Measurements from ENCODE around the gene IL2RA. TPM values are rescaled to one million over a fixed set of nuclear protein-coding genes. Genes with fewer than 3 reads are reported as not detected.

The IL2RA gene
- total RNA-seq, 3 donors from 2014 or later = 0.33 to 1.3 (median 0.88) TPM

DNA sequence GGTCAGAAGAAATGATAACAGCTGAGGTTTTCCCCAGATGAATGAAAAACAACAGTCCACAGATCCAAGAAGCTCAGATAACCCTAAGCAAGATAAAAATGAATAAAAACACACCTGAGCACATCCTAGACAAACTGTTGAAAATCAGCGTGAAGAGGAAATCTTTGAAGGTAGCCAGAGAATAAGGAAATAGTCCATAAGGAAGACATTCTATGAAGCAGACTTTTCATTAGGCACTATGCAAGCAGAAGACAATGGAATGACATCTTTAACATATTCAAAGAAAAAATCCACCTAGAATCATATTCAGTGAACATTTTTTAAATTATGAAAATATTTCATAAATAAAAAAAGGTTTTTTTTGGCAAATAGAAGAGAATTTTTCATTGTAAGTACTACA, 69.8 kb downstream of the IL2RA start:
- Histone ChIP-seq H3K9me3 (peaks cover 0 to 17% of the 10 kb centered on the region in 2 donors), H3K4me1 (no peaks in the 10 kb centered on the region), H3K4me3 (no peak overlapping the region), H3K36me3 (no peaks in the 10 kb centered on the region), H3K27ac (no peak overlapping the region), H3K27me3 (no peaks in the 10 kb centered on the region)
- DNase-seq (ENCODE audit: low spot score in 2 of 2) = no peak
- TF ChIP-seq POLR2A (IDR thresholded peaks at IDR 0.05) (no peak), POLR2AphosphoS5 (IDR thresholded peaks at IDR 0.05) (no peak)
- TF ChIP-seq, protein P1, sequence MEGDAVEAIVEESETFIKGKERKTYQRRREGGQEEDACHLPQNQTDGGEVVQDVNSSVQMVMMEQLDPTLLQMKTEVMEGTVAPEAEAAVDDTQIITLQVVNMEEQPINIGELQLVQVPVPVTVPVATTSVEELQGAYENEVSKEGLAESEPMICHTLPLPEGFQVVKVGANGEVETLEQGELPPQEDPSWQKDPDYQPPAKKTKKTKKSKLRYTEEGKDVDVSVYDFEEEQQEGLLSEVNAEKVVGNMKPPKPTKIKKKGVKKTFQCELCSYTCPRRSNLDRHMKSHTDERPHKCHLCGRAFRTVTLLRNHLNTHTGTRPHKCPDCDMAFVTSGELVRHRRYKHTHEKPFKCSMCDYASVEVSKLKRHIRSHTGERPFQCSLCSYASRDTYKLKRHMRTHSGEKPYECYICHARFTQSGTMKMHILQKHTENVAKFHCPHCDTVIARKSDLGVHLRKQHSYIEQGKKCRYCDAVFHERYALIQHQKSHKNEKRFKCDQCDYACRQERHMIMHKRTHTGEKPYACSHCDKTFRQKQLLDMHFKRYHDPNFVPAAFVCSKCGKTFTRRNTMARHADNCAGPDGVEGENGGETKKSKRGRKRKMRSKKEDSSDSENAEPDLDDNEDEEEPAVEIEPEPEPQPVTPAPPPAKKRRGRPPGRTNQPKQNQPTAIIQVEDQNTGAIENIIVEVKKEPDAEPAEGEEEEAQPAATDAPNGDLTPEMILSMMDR (IDR thresholded peaks at IDR 0.05) = no peak
- intact Hi-C loops (cut with DNase I; ENCODE audit: low total_unique reads) = no loop called here

DNA sequence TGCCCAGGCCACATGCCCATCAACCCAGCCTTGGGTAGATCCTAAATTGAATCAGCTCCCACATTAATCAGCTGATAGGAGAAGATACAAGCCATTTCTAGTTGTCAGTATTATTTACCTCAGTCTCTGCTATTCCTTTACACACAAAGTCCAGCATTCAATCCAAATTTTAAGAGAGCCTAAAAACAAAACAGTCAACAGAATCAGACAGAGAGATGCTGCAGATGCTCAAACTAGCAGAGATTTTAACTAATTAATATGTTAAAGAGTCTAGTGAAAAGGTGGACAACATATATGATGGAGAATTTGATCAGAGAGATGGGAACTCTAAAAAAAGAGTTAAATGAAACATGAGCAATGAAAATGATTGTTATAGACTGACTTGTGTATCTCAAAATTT, 70.5 kb downstream of the IL2RA start:
- H3K4me1 ChIP-seq = no peaks in the 10 kb centered on the region
- H3K36me3 ChIP-seq = no peaks in the 10 kb centered on the region
- no peak for TF ChIP-seq POLR2A (IDR thresholded peaks at IDR 0.05)
- TF ChIP-seq, protein P1 (IDR thresholded peaks at IDR 0.05) = no peak
- no peak for TF ChIP-seq POLR2AphosphoS5 (IDR thresholded peaks at IDR 0.05)
- H3K27ac ChIP-seq = no peak overlapping the region
- no peak for DNase-seq (ENCODE audit: low spot score in 2 of 2)
- peaks cover 0 to 17% of the 10 kb centered on the region in 2 donors for H3K9me3 ChIP-seq
- no peak overlapping the region for H3K4me3 ChIP-seq
- intact Hi-C loops (cut with DNase I; ENCODE audit: low total_unique reads) = no loop called here
- H3K27me3 ChIP-seq = no peaks in the 10 kb centered on the region

DNA sequence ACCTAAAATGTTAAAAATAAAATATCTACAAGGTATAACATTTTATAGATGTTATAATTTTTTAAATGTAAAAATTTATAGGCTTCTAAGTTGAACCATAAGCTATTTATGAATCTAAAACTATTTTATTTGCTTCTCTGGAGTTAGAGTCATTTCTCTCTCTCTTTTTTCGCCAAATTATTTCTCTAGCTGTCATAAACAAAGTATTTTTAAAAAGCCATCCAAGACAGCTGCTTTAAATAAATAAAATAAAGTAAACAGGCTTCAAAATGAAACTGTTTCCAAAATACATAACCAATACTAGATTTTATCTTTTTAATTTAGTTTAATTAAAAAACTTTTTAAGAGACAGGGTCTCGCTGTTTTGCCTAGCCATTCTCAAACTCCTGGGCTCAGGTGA, 72.4 kb downstream of the IL2RA start:
- H3K4me3 ChIP-seq = no peak overlapping the region

DNA sequence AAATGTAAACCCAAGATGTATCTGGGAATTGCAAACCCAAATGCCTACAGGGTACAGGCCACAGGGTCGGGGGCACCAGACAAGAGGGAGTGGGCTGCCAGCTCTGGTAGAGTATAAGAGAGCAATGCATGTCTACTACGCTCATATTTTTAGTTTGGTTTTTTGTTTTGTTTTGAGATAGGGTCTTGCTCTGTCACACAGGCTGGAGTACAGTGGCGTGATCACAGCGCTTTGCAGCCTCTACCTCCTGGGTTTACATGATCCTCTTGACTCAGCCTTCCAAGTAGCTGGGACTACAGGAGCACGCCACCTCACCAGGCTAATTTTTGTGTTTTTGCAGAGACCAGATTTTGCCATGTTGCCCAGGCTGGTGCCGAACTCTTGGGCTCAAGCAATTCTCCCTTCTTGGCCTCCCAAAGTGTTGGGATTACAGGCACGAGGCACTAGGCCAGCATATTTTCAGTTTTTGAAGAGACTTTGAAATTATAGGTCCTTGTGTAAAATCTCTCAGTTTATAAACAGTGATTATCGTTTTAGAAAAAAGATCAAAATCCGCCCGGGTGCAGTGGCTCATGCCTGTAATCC, 73.7 kb downstream of the IL2RA start:
- Histone ChIP-seq H3K27ac (peak overlapping the region; percentile 59 to 82), H3K27me3 (no peaks in the 10 kb centered on the region), H3K36me3 (no peaks in the 10 kb centered on the region), H3K9me3 (peaks cover 0 to 17% of the 10 kb centered on the region in 2 donors), H3K4me1 (no peaks in the 10 kb centered on the region), H3K4me3 (no peak overlapping the region)
- TF ChIP-seq POLR2AphosphoS5 (IDR thresholded peaks at IDR 0.05) = no peak
- TF ChIP-seq, protein P1 (IDR thresholded peaks at IDR 0.05) = no peak
- TF ChIP-seq POLR2A (IDR thresholded peaks at IDR 0.05) = no peak
- no peak for DNase-seq (ENCODE audit: low spot score in 2 of 2)
- intact Hi-C loops (cut with DNase I; ENCODE audit: low total_unique reads) = no loop called here

More for the DNA sequence above, 72.4 kb downstream of the IL2RA start:
- Histone ChIP-seq H3K4me1 (no peaks in the 10 kb centered on the region), H3K27me3 (no peaks in the 10 kb centered on the region), H3K36me3 (no peaks in the 10 kb centered on the region), H3K9me3 (peaks cover 0 to 17% of the 10 kb centered on the region in 2 donors), H3K27ac (peak overlapping the region; percentile 51 to 66)
- intact Hi-C loops (cut with DNase I; ENCODE audit: low total_unique reads) = no loop called here
- TF ChIP-seq POLR2A (IDR thresholded peaks at IDR 0.05) = no peak
- TF ChIP-seq, protein P1 (IDR thresholded peaks at IDR 0.05) = no peak
- TF ChIP-seq POLR2AphosphoS5 (IDR thresholded peaks at IDR 0.05) = no peak
- DNase-seq (ENCODE audit: low spot score in 2 of 2) = no peak

DNA sequence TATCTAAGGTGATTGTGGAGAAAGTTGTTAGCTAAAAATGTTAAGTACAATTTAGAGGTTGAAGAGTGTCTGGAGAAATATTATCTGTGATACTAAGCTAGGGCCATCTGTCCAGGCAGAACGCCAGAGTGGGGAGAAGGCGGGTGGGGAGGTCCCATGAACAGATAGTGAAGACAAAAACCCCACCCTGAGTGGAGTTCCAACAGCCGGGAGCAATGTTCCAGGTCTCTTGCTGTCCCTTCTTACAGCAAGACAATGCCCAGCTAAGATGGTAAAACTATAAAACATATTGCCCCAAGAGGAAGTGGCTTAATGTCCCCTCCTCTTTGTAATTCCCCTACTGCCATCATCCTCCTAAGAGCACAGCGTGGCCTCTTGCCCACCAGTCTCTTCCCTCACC, 74.4 kb downstream of the IL2RA start:
- Histone ChIP-seq H3K36me3 (no peaks in the 10 kb centered on the region), H3K4me3 (no peak overlapping the region), H3K27me3 (no peaks in the 10 kb centered on the region), H3K9me3 (peaks cover 0 to 17% of the 10 kb centered on the region in 2 donors), H3K4me1 (no peaks in the 10 kb centered on the region), H3K27ac (peak overlapping the region; percentile 59 to 82)
- intact Hi-C loops (cut with DNase I; ENCODE audit: low total_unique reads) = no loop called here
- TF ChIP-seq, protein P1 (IDR thresholded peaks at IDR 0.05) = no peak
- TF ChIP-seq POLR2A (IDR thresholded peaks at IDR 0.05) = no peak
- no peak for TF ChIP-seq POLR2AphosphoS5 (IDR thresholded peaks at IDR 0.05)
- no peak for DNase-seq (ENCODE audit: low spot score in 2 of 2)

All from breast epithelium (tissue), 4 donors.